ENCODE results near the gene ZNF827. TPM values are rescaled to one million over a fixed set of nuclear protein-coding genes. Genes with fewer than 3 reads are reported as not detected.

Gene ZNF827
- total RNA-seq, 2 donors from 2014 or later: 20.0 to 26.9 TPM

GRCh38 chr4:145720656-145721055, 218.0 kb downstream of the ZNF827 start:
- Mint-ChIP-seq H3K9me3 (no peaks in the 10 kb centered on the region), H3K36me3 (peaks cover 0 to 5% of the 10 kb centered on the region in 2 donors), H3K27ac (peak overlapping the region in 1 of 2 donors; percentile 81)
- DNase-seq (ENCODE audit: low spot score in 2 of 2): no peak
- peak; percentile 47 to 53 for ATAC-seq

- no peaks in the 10 kb centered on the region for H3K9me3 Mint-ChIP-seq
- DNase-seq (ENCODE audit: low spot score in 2 of 2): peak in 1 of 2 donors; percentile 25
- peaks cover 0 to 5% of the 10 kb centered on the region in 2 donors for H3K36me3 Mint-ChIP-seq
- peak overlapping the region in 1 of 2 donors; percentile 81 for H3K27ac Mint-ChIP-seq
- peak; percentile 83 to 87 for ATAC-seq
Observed at GRCh38 chr4:145719752-145720624, 218.6 kb downstream of the ZNF827 start.

GRCh38 chr4:145716661-145717200, 221.9 kb downstream of the ZNF827 start:
- Mint-ChIP-seq H3K27ac (no peak overlapping the region), H3K9me3 (peaks cover 7 to 11% of the 10 kb centered on the region in 2 donors), H3K36me3 (peaks cover 5 to 6% of the 10 kb centered on the region in 2 donors)
- DNase-seq (ENCODE audit: low spot score in 2 of 2) (no peak), ATAC-seq (no peak)

- peaks cover 6 to 12% of the 10 kb centered on the region in 2 donors for H3K36me3 Mint-ChIP-seq
- H3K9me3 Mint-ChIP-seq: peaks cover 12 to 16% of the 10 kb centered on the region in 2 donors
- ATAC-seq: no peak
- no peak overlapping the region for H3K27ac Mint-ChIP-seq
- DNase-seq (ENCODE audit: low spot score in 2 of 2): no peak
Observed at GRCh38 chr4:145716200-145716599, 222.4 kb downstream of the ZNF827 start.

GRCh38 chr4:145709843-145710242, 228.8 kb downstream of the ZNF827 start:
- DNase-seq (ENCODE audit: low spot score in 2 of 2) (peak in 1 of 2 donors; percentile 26), ATAC-seq (peak; percentile 97 to 100)
- no peak overlapping the region for H3K27ac Mint-ChIP-seq
- peaks cover 28 to 29% of the 10 kb centered on the region in 2 donors for H3K9me3 Mint-ChIP-seq
- peaks cover 16 to 27% of the 10 kb centered on the region in 2 donors for H3K36me3 Mint-ChIP-seq

- Mint-ChIP-seq H3K9me3 (peaks cover 26 to 28% of the 10 kb centered on the region in 2 donors), H3K27ac (no peak overlapping the region), H3K36me3 (peaks cover 16 to 27% of the 10 kb centered on the region in 2 donors)
- no peak for ATAC-seq
- DNase-seq (ENCODE audit: low spot score in 2 of 2): no peak
Observed at GRCh38 chr4:145709336-145709735, 229.3 kb downstream of the ZNF827 start.

Other genes starting within 250 kb of the ZNF827 start
- gene LSM6, start 236.9 kb upstream of the ZNF827 start, total RNA-seq: 10 to 100 TPM; 47.6 to 49.5 TPM

Data from activated naive CD4-positive, alpha-beta T cell treated with anti-CD3 and anti-CD28 coated beads, Interleukin-2, amount 50 U/mL, for 72 hours (primary cell).